Astrocyte (in vitro differentiated cells and primary cell): ENCODE measurements around the gene PSEN1.

Source experiments
- CTCF ChIP-seq: IDR thresholded peaks from 2 replicates; pipeline ENCODE4 v1.5.1; 2011; ENCODE audit warnings: low read depth, mild to moderate bottlenecking, inconsistent platforms, low read length, moderate library complexity; ENCODE audit not compliant: insufficient read depth
- EZH2 ChIP-seq: IDR thresholded peaks from 2 replicates; pipeline ENCODE4 v1.6.1; 2012; ENCODE audit warnings: mild to moderate bottlenecking, low read length, inconsistent platforms; ENCODE audit not compliant: insufficient read depth

DNA sequence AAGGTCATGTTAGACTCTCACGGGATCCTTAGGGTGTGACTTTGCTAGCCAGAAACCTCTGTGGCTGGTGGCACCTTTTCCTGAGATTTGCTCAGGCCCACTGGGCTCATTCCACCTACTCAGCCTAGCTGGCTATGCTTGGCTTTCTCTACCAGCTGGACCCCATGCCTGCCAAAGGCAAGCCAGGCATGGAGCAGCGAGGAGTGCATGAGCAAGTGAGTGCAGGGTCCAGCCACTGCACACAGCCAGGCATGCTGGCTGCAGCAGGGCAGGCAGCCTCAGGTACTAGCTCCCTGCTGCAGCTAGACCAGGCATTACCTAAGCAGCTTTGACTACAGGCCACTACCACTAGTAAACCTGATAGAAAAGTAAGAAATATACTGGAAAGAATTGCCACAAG, 71.3 kb downstream of the PSEN1 start:
- TF ChIP-seq CTCF (no peak), EZH2 (no peak)
